Activated CD8-positive, alpha-beta memory T cell treated with anti-CD3 and anti-CD28 coated beads for 4 hours (primary cell): ENCODE results near the gene MICAL1.
"Not testable (repeated sequence)": the region's sequence is repeated elsewhere in the genome, so short reads cannot be mapped to it uniquely, and the experiment has no call there.

ENCODE experiments used
- DNase-seq, 2 donors: peaks; one replicate each; pipeline ENCODE4 v3.0.0-alpha.2; 2020; ENCODE audit warnings: low read depth in 2 of 2

Gene MICAL1

GRCh38 chr6:109475625-109476024, 20.1 kb upstream of the MICAL1 start:
- no peak for DNase-seq

GRCh38 chr6:109474995-109475394, 19.4 kb upstream of the MICAL1 start:
- DNase-seq: no peak

GRCh38 chr6:109473120-109473519, 17.5 kb upstream of the MICAL1 start:
- DNase-seq: no peak

- no peak for DNase-seq
Measured at GRCh38 chr6:109472132-109472995, 16.8 kb upstream of the MICAL1 start.

- DNase-seq: no peak
Measured at GRCh38 chr6:109471105-109471810, 15.7 kb upstream of the MICAL1 start.

GRCh38 chr6:109469591-109470189, 14.1 kb upstream of the MICAL1 start:
- DNase-seq: no peak

- no peak for DNase-seq
Measured at GRCh38 chr6:109467696-109468095, 12.1 kb upstream of the MICAL1 start.

- no peak for DNase-seq
Measured at GRCh38 chr6:109466212-109466923, 10.8 kb upstream of the MICAL1 start.

- DNase-seq: no peak
Measured at GRCh38 chr6:109465772-109466171, 10.2 kb upstream of the MICAL1 start.

- DNase-seq: no peak
Measured at GRCh38 chr6:109461733-109462526, 6.4 kb upstream of the MICAL1 start.

GRCh38 chr6:109461205-109461604, 5.6 kb upstream of the MICAL1 start:
- DNase-seq: not testable (repeated sequence)

GRCh38 chr6:109460161-109460829, 4.7 kb upstream of the MICAL1 start:
- DNase-seq: no peak

- peak in 1 of 2 donors; percentile 35 for DNase-seq
Measured at GRCh38 chr6:109458774-109459531, 3.4 kb upstream of the MICAL1 start.

- no peak for DNase-seq
Measured at GRCh38 chr6:109457562-109457996, 2.0 kb upstream of the MICAL1 start.

GRCh38 chr6:109456710-109457561, 1.4 kb upstream of the MICAL1 start:
- DNase-seq: no peak

GRCh38 chr6:109456111-109456583, 575 bp upstream of the MICAL1 start:
- DNase-seq: no peak

GRCh38 chr6:109454496-109455436, 806 bp downstream of the MICAL1 start:
- DNase-seq: peak; percentile 42 to 45
